PFSK-1 (cell line): ENCODE data around the gene NIPA2.

Experiments
- POLR2AphosphoS5 ChIP-seq: IDR thresholded peaks from 2 replicates; pipeline ENCODE4 v1.6.1; 2012; ENCODE audit warnings: low read depth, mild to moderate bottlenecking, control low read depth, low read length, moderate library complexity
- TAF1 ChIP-seq: IDR thresholded peaks from 2 replicates; pipeline ENCODE4 v1.6.1; 2012; ENCODE audit warnings: low read length, control low read depth, borderline replicate concordance; ENCODE audit not compliant: insufficient read depth

DNA sequence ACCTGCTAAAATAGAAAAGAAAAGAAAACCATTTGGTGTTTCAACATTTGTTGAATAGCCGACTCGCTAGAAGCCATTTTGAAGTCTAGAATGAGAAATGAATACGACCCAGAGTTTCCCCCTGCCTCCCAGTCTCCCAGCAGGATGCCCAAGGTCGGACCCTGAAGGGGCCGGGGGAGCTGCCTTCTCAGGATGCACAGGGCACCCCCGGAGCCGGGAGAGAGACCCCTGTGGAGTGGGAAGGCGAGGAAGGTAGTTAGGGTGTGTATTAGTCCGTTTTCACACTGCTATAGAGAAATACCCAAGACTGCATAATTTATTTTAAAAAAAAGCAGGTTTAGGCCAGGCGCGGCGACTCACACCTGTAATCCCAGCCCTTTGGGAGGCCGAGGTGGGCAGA lies 44.7 kb downstream of the NIPA2 start:
- no peak for TF ChIP-seq POLR2AphosphoS5
- no peak for TF ChIP-seq TAF1
